ENCODE results near the gene RMND5A.
"Not testable (repeated sequence)": the region's sequence is repeated elsewhere in the genome, so short reads cannot be mapped to it uniquely, and the experiment has no call there.

Gene RMND5A, protein sequence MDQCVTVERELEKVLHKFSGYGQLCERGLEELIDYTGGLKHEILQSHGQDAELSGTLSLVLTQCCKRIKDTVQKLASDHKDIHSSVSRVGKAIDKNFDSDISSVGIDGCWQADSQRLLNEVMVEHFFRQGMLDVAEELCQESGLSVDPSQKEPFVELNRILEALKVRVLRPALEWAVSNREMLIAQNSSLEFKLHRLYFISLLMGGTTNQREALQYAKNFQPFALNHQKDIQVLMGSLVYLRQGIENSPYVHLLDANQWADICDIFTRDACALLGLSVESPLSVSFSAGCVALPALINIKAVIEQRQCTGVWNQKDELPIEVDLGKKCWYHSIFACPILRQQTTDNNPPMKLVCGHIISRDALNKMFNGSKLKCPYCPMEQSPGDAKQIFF

DNA sequence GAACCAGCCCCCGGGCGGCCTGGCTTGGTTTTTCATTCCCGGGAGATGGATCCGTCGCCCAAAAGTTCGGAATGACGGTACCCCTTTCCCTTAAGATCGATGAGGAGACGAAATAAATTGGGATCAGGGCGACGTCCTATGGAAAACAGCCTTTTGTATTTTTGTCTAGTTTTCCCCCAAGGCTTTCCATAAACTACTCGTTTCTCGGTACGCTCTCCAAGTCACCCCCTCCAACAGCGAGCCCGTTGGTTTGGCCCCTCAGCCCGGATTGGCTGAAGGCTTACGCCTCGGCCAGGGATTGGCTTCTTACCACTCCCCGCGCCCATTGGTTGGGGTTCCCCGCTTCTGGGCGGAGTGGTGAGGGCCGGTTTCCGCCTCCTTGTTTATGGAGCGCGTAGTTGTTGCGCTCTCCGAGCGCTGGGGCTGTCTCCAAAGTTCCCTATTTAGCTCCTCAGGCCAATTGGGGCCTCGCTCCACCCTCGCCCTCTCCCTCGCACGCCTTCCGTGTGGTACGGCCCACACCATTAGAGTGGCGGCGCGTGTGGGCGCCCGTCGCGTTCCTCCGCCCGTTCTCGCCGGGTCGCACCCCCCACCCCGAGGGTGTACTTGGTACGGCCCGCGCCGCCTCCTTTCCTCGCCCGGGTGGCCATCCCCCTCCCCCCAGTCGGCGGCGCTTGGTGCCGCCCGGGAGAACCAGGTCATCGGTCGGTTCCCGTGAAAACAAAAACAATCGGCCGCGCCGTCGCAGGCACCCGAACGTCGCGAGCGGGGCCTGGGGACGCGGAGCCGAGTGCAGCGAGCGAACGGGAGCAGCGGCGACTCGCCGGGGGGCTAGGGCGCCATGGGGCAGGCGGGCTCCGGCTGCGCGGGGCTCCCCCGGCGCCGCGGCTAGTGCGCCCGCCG lies at the start of gene RMND5A:
TSS of gene RMND5A (plus strand) at position 655 of the 903 bp plus-strand sequence. CDS start 377 bp downstream, outside the sequence.
- H3K4me1 ChIP-seq; H3K27me3 ChIP-seq (ENCODE audit: low read depth); H3K9me3 ChIP-seq; in situ Hi-C loops (cut with MboI; ENCODE audit: low sequenced_read_pairs); H3K36me3 ChIP-seq (replicated peaks): not testable (repeated sequence)
- peak within 1 kb of the TSS; percentile 42 for H3K4me3 ChIP-seq
- peak; percentile 71 to 93 for DNase-seq (ENCODE audit: low spot score in 2 of 2)

DNA sequence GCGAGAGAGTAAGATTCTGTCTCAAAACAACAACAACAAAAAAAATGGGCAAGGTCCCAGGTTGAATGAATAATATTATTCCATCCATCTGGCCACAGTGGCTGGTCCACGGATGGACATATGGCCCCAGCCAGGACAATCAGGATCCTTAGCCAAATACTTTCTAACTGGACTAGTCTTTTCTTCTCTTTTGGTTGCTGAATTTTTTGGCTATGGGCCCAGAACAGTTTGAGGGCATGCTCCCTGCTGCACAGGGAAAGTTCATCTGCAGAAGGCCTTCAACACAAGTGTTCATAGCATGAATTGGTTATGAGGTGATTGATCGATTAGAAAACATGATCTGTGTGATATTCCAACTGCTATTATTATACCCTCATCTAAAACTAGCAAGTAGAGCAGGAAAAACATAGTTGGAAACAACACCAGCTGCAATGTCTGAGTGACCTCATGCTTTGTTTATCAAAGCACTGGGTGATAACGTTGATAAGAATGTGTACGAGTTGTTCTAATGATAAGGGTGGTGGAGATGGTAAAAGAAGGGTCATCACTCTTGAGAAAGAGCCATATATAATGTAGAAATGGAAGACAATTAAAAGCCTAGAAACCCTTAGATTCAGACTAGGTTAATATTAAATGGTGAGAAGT lies 48.6 kb upstream of the RMND5A start:
- DNase-seq (ENCODE audit: low spot score in 2 of 2): no peak
- H3K4me3 ChIP-seq: no peak overlapping the region
- H3K36me3 ChIP-seq (replicated peaks): no peaks in the 10 kb centered on the region
- no peaks in the 10 kb centered on the region for H3K4me1 ChIP-seq
- no peaks in the 10 kb centered on the region for H3K27me3 ChIP-seq (ENCODE audit: low read depth)
- in situ Hi-C loops (cut with MboI; ENCODE audit: low sequenced_read_pairs): no loop called here
- no peaks in the 10 kb centered on the region for H3K9me3 ChIP-seq

DNA sequence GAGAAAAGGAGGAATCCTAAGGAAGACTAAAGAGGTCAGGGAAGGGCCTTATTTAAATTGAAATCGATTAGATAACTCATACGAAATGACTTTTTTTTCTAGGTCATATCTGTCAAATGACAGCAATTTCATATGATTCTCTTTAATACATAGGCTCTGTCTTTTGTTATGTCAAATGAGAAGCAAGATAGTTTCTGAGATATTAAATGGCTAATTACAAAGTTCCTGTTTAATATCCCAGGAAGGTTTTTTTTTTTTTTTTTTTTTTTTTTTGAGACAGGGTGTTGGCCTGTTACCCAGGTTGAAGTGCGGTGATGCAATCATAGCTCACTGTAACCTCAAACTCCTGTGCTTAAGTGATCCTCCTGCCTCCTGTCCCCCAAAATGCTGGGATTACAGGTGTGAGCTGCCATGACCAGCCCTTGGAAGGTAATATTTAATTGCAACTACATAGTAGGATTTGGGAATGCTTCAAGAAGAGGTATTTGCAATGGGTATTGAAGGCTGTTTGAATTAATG lies 48.0 kb upstream of the RMND5A start:
- in situ Hi-C loops (cut with MboI; ENCODE audit: low sequenced_read_pairs): no loop called here
- Histone ChIP-seq H3K27me3 (ENCODE audit: low read depth) (no peaks in the 10 kb centered on the region), H3K4me1 (no peaks in the 10 kb centered on the region), H3K4me3 (no peak overlapping the region), H3K36me3 (replicated peaks) (no peaks in the 10 kb centered on the region), H3K9me3 (no peaks in the 10 kb centered on the region)
- no peak for DNase-seq (ENCODE audit: low spot score in 2 of 2)

DNA sequence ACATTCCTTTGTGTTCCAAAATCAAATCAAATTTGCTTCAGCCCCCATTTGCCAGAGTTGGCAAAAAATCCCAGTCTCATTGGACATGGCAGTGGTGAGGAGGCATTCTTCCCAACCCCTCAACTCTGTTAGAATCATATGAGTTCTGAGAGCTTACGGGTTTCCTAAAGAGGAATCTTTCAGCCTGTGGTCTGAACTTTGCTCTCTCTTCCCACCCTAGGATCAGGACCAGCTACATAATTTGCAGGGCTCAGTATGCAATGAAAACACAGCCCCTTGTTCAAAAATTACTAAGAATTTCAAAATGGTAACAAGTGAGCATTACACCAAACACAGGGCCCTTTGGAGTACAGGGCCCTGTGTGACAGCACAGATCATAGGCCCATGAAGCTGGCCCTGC lies 47.1 kb upstream of the RMND5A start:
- in situ Hi-C loops (cut with MboI; ENCODE audit: low sequenced_read_pairs): no loop called here
- H3K4me3 ChIP-seq: no peak overlapping the region
- DNase-seq (ENCODE audit: low spot score in 2 of 2): no peak
- no peaks in the 10 kb centered on the region for H3K9me3 ChIP-seq
- no peaks in the 10 kb centered on the region for H3K27me3 ChIP-seq (ENCODE audit: low read depth)
- H3K4me1 ChIP-seq: no peaks in the 10 kb centered on the region
- no peaks in the 10 kb centered on the region for H3K36me3 ChIP-seq (replicated peaks)

DNA sequence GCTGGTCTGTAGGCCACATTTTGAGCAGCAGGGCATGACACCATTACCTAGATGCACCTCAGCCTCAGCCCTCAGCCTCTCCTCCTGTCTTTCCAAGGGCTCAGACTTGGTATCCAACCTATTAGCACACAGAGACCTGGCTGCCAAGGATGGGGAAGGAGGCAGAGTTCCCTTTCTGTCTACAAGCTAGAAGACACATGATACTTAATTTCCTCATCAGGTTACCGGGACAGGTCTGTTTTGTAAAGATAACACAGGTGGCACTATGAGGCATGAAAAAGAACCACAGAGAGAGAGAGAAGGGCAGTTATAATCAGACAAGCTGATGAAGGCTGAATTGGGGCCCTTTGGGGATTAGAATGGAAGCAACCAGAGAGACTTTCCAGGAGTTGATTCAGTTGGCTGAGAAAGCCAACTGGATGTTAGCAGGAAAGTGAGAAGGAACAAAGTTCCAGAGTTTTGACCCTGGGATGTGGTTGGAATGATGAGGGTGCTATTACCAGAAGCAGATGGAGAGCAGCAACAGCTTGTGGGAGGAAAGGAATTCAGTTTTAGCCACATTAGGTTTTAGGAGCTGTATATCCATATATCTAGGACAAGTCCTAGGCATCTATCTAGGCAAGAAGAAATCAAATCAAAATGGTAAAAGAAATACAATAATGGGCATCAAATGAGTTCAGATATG lies 46.0 kb upstream of the RMND5A start:
- no peak for DNase-seq (ENCODE audit: low spot score in 2 of 2)
- no peaks in the 10 kb centered on the region for H3K9me3 ChIP-seq
- in situ Hi-C loops (cut with MboI; ENCODE audit: low sequenced_read_pairs): no loop called here
- H3K4me1 ChIP-seq: no peaks in the 10 kb centered on the region
- H3K27me3 ChIP-seq (ENCODE audit: low read depth): no peaks in the 10 kb centered on the region
- H3K4me3 ChIP-seq: no peak overlapping the region
- H3K36me3 ChIP-seq (replicated peaks): no peaks in the 10 kb centered on the region

DNA sequence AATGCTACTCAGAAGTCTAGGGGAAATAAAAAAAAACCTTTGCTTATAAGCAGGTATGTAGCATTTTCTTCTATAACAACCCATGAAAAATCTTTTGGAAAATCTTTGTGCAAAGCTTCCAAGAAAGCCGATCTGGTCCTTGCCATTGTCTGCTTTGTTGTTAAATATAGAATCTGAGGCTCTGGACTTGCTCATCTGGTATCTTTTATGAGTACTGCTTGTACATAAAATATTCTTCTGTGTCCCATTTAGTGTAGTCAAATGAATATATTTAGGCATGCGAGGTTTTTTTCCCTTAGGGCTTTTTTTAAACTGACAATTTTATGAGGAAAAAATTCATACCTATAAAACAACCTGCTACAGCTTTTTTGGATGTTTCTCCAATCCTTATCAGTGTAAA lies 45.0 kb upstream of the RMND5A start:
- Histone ChIP-seq H3K4me1 (no peaks in the 10 kb centered on the region), H3K9me3 (no peaks in the 10 kb centered on the region), H3K27me3 (ENCODE audit: low read depth) (no peaks in the 10 kb centered on the region), H3K4me3 (no peak overlapping the region), H3K36me3 (replicated peaks) (no peaks in the 10 kb centered on the region)
- in situ Hi-C loops (cut with MboI; ENCODE audit: low sequenced_read_pairs): no loop called here
- no peak for DNase-seq (ENCODE audit: low spot score in 2 of 2)

DNA sequence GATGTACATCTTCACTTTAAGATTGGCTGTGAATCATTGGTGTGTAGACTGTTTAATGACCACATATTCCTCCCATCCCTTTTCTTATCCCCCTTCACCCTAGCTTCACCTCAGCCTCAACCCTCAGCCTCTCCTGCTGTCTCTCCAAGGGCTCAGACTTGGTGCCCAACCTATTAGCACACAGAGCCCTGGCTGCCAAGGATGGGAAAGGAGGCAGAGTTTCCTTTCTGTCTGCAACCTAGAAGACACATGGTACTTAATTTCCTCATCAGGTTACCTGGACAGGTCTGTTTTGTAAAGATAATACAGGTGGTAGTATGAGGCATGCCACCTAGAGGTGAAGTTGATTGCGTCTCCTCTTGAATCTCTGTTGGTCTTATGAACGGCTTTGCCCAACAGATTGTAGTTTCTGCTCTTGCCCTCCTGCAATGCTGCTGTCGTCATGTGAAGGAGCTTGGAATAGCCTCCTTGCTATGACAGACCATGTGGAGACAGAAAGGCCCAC lies 44.5 kb upstream of the RMND5A start:
- H3K27me3 ChIP-seq (ENCODE audit: low read depth): no peaks in the 10 kb centered on the region
- no peaks in the 10 kb centered on the region for H3K9me3 ChIP-seq
- in situ Hi-C loops (cut with MboI; ENCODE audit: low sequenced_read_pairs): no loop called here
- no peaks in the 10 kb centered on the region for H3K36me3 ChIP-seq (replicated peaks)
- no peak overlapping the region for H3K4me3 ChIP-seq
- H3K4me1 ChIP-seq: no peaks in the 10 kb centered on the region
- no peak for DNase-seq (ENCODE audit: low spot score in 2 of 2)

DNA sequence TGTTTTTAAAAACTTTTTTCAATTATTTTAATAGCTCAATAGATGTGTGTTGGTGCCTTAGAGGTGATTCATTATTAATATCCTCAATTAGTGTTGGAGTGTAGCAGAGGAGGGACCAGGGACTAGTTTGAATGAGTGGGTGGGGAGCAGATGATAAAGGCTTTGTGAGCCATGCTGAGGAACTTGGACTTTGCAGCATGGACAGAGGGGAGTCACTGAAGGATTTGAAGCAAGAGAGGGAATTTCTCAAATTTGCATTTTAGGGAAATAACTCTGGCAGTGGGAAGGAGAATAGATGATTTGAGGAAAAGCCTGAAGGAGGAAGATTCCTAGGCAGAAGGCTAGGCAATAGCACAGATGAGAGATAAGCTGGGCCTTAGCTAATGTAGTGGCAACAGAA lies 42.3 kb upstream of the RMND5A start:
- Histone ChIP-seq H3K27me3 (ENCODE audit: low read depth) (no peaks in the 10 kb centered on the region), H3K4me3 (no peak overlapping the region), H3K9me3 (no peaks in the 10 kb centered on the region), H3K36me3 (replicated peaks) (no peaks in the 10 kb centered on the region), H3K4me1 (no peaks in the 10 kb centered on the region)
- in situ Hi-C loops (cut with MboI; ENCODE audit: low sequenced_read_pairs): no loop called here
- DNase-seq (ENCODE audit: low spot score in 2 of 2): no peak

DNA sequence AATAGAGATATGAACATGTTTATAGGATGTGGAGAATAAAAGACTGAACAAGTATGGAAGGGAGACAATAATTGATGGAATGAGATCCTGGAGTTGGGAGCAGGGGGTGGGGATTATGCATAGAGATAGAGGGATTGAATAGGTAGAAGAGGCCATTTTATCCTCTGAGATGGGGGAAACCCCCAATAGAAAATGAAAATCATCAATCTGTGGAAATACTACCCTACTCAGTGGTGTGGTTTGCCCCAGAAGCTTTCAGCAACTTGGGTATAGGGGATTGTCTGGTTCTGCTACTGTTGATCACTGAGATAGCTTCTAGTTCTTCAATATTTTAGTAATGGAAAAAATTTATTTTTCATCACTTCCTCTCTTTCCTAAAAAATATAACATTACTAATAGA lies 41.1 kb upstream of the RMND5A start:
- no peaks in the 10 kb centered on the region for H3K27me3 ChIP-seq (ENCODE audit: low read depth)
- H3K4me1 ChIP-seq: no peaks in the 10 kb centered on the region
- no peaks in the 10 kb centered on the region for H3K9me3 ChIP-seq
- no peak for DNase-seq (ENCODE audit: low spot score in 2 of 2)
- H3K4me3 ChIP-seq: no peak overlapping the region
- in situ Hi-C loops (cut with MboI; ENCODE audit: low sequenced_read_pairs): no loop called here
- H3K36me3 ChIP-seq (replicated peaks): no peaks in the 10 kb centered on the region

DNA sequence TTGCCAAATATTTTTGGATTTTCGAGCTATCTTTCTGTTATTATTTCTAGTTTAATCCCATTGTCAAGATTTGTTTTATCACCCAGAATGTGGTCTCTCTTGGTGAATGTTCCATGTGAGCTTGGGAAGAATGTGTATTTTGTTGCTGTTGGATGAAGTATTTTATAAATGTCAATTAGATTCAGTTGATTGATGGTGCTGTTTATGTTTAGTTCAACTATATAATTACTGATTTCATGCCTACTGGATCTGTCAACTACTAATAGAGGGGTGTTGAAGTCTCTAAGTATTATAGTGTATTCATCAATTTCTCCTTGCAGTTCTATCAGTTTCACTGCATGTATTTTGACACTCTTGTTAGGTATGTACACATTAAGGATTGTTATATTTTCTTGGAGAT lies 34.7 kb upstream of the RMND5A start:
- Histone ChIP-seq H3K4me3 (no peak overlapping the region), H3K27me3 (ENCODE audit: low read depth) (no peaks in the 10 kb centered on the region), H3K9me3 (no peaks in the 10 kb centered on the region), H3K4me1 (peaks cover 5% of the 10 kb centered on the region; the same call in 1 of the 2 replicates), H3K36me3 (replicated peaks) (no peaks in the 10 kb centered on the region)
- in situ Hi-C loops (cut with MboI; ENCODE audit: low sequenced_read_pairs): no loop called here
- no peak for DNase-seq (ENCODE audit: low spot score in 2 of 2)

DNA sequence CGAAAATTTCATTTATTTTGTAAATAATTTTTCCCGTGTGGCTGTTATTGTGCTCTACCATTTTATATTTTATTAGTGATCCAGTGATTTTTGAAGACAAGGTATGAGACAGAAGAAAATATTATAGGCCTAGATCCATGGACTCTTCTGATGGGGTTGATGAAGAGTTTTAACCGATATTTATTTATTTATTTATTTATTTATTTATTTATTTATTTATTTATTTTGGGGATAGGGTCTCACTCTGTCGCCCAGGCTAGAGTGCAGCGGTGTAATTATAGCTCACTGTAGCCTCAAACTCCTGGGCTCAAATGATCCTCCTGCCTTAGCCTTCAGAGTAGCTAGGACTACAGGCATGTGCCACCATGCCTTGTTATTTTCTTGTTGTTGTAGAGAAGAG lies 33.6 kb upstream of the RMND5A start:
- no peak overlapping the region for H3K4me3 ChIP-seq
- in situ Hi-C loops (cut with MboI; ENCODE audit: low sequenced_read_pairs): no loop called here

DNA sequence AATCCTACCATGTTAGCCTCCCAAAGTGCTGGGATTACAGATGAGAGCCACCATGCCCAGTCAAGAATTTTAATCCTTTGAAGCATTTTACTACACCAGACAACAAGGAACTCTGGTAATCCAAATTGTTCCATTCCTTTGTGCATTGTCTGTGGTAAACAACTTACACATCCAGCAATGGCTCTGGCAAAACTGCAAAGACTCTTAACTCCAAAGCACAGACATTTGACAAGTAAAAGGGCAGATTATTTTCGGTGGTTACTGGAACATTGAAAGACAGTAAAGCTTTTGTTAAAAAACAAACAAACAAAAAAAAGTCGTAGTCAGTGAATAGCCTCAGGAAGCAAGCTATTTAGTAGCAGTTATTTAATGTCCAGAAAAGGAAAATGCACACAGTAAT lies 33.2 kb upstream of the RMND5A start:
- no peak overlapping the region for H3K4me3 ChIP-seq
- no peaks in the 10 kb centered on the region for H3K9me3 ChIP-seq
- no peaks in the 10 kb centered on the region for H3K27me3 ChIP-seq (ENCODE audit: low read depth)
- peaks cover 5% of the 10 kb centered on the region; the same call in 1 of the 2 replicates for H3K4me1 ChIP-seq
- in situ Hi-C loops (cut with MboI; ENCODE audit: low sequenced_read_pairs): no loop called here
- no peaks in the 10 kb centered on the region for H3K36me3 ChIP-seq (replicated peaks)
- peak in 1 of 2 experiments; percentile 4 for DNase-seq (ENCODE audit: low spot score in 2 of 2)

More for the DNA sequence above, 33.6 kb upstream of the RMND5A start:
- DNase-seq (ENCODE audit: low spot score in 2 of 2): no peak
- H3K27me3 ChIP-seq (ENCODE audit: low read depth): no peaks in the 10 kb centered on the region
- H3K4me1 ChIP-seq: peaks cover 5% of the 10 kb centered on the region; the same call in 1 of the 2 replicates
- H3K9me3 ChIP-seq: no peaks in the 10 kb centered on the region
- H3K36me3 ChIP-seq (replicated peaks): no peaks in the 10 kb centered on the region

All from HAP-1 (cell line).